GM18508 (cell line): ENCODE results near the gene MXD1.

Experiments
- ATAC-seq: cut with Tn5 transposase; IDR thresholded peaks from one replicate; pipeline ENCODE4 v1.9.1; 2021; ENCODE audit warnings: moderate number of reproducible peaks; ENCODE audit not compliant: insufficient read depth, unreplicated experiment

The MXD1 gene

DNA sequence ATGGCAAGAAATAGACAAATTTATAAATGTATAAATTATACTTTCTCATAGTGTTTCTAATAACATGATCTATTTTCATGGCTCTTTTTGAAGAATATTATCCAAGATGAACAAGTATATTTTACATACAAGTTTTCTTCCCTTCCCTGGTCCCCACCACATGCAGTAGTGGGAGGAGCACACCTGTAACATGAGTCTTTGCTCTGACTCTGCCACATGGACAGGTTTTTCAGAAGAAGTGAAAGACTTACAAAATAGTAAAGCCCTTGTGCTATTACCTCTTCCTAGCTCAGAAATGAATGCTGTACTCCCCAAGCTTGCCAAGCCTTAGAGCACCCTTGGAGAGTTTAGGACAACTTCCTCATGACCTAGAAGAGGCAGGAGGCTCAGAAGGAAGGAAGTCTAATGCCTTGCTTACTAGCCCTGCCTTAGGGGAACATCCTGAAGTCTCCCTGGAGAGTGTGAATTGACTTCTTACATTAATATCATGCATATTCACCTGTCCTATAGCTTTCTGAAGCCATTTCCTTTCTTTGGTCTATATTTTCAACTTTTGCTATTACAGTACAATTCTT, 18.4 kb downstream of the MXD1 start:
- ATAC-seq, result no peak

- no peak for ATAC-seq
Observed at GRCh38 chr2:69933839-69934613, 19.1 kb downstream of the MXD1 start.

- ATAC-seq, result no peak
Observed at GRCh38 chr2:69934614-69934908, 19.7 kb downstream of the MXD1 start.

GRCh38 chr2:69935011-69935410, 20.1 kb downstream of the MXD1 start:
- ATAC-seq, result no peak

- ATAC-seq, result no peak
Observed at GRCh38 chr2:69936906-69937305, 22.0 kb downstream of the MXD1 start.

DNA sequence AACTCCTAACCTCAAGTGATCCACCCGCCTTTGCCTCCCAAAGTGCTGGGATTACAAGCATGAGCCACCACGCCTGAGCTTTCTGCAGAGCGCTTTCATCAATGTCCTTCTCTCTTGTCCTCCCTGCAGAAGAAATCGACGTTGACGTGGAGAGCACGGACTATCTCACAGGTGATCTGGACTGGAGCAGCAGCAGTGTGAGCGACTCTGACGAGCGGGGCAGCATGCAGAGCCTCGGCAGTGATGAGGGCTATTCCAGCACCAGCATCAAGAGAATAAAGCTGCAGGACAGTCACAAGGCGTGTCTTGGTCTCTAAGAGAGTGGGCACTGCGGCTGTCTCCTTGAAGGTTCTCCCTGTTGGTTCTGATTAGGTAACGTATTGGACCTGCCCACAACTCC, 23.1 kb downstream of the MXD1 start:
- no peak for ATAC-seq

DNA sequence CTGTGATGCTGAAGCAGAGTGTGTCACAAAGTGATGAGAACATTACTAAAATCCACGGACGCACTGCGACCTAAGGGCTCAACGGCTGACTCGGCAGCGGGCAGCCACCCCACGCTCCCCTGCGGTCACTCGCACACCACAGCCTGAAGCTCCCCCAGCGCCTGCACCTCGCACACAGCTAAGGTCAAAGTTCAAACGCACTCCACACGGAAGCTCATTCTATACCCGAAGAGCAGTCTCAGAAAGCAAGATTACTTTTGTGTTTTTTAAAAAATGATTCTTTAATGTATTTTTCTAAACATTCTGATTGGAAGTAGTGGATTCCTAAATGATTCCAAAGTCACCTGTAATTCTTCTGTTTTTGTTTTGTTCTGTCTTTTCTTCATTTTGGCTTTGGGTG, 24.8 kb downstream of the MXD1 start:
- no peak for ATAC-seq

DNA sequence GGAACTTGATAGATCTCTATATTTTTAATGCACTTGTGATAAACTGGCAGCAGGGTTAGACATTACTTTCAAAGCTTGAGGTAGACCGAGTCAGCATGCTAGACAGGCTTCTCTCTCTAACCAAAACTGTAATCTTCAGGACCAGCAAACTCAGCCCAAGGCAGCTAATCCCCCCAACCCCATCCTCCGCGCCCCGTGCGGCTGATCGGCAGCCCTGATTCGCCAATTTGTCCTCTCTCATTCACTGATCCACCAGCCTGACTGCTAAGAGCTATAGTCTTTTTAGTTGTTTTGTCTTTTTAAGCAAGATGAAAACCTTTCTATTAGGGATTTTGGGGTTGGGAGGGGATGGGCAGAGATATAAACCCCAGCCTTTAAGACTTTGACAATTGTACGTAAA, 25.8 kb downstream of the MXD1 start:
- no peak for ATAC-seq

GRCh38 chr2:69943000-69943842, 28.3 kb downstream of the MXD1 start:
- ATAC-seq, result no peak

DNA sequence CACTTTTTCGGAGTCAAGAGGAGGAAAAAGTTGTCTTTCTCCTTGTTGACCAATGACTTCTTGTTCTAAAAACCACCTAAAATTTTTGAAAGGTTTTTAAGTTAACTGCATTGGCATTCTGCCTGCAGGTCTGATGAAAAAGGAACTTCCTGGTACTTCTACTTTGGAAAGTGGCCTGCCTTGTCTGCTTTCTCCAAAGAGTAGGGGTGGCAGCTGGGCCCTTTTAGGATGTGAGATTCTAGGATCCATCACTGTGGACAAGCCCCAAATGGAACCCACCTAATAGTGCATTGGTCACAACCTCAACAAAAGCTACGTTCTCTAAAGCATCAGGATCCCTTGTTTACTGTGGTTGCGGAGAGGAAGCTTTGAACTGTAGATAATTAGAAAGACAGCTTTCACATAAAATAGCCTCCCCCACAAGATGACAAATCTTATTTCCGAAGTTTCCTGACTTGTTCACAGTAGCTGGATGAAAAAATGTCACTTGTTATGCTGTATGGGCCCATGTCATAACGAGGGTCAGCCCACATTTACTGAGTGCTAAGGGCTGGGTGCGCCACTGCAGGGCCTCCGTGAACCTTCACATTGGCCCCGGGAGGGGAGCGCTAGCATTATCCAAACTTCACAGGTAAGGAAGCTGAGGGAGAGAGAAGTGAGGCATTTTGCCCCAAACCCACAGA, 29.1 kb downstream of the MXD1 start:
- ATAC-seq, result no peak

DNA sequence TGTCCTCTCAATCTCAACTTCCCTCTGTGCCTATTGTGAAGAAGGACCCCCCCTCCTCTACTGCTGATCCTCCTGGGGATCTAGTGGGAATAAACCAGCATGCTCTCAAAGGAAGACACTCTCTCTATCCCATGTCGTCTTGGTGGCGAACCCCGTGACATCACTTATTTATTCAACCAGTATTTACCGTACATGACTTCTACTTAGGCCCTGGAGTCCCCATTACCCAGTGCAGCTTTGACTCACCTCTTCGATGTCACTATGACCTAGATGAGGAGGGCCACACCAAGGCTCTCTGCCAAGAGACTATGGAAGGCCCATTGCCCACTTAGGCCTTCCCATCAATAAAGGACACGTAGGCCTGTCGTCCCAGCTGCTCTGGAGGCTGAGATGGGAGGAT, 29.8 kb downstream of the MXD1 start:
- no peak for ATAC-seq

DNA sequence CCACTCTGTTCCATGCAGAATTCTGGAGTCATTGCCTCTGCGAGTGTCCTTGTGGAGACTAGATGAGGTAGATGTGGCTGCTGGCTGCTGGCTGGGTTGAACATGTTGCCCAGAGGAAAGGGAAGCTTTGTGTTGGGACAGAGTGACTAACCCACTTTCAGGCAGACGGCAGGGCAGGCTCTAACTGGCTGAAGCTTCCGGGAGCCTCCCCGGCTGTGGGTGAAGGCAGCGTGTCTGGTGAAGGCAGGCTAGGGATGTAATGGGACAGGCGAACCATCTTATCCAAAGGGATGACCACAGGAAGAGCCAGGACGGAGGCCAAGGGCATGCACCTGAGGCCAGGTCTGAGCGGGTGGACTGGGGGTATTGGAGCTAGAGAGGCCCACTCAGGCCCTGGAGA, 30.5 kb downstream of the MXD1 start:
- ATAC-seq, result no peak

GRCh38 chr2:69945941-69946340, 31.0 kb downstream of the MXD1 start:
- ATAC-seq, result no peak

GRCh38 chr2:69946351-69947324, 31.7 kb downstream of the MXD1 start:
- ATAC-seq, result no peak

- ATAC-seq, result no peak
Observed at GRCh38 chr2:69947325-69947931, 32.5 kb downstream of the MXD1 start.

- no peak for ATAC-seq
Observed at GRCh38 chr2:69948032-69948962, 33.4 kb downstream of the MXD1 start.

- ATAC-seq, result no peak
Observed at GRCh38 chr2:69948963-69949645, 34.2 kb downstream of the MXD1 start.

DNA sequence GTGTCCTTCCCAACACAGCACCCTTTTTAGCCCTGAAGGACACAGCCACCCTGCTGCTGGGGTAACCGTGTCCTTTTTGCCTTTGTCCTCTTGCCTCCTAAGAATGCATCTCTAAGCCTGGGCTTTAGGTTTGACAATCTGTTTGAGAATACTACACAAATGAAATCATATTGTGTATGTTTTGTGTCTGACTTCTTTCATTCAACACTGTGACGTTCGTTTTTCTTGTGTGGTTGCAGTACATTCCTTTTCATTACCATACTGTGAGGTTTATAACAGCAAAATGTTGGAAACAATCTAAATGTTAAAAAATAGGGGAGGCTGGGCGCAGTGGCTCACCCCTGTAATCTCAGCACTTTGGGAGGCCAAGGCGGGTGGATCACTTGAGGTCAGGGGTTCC, 35.3 kb downstream of the MXD1 start:
- ATAC-seq, result no peak
